ENCODE results near the gene NOS1AP. TPM values are rescaled to one million over a fixed set of nuclear protein-coding genes. Genes with fewer than 3 reads are reported as not detected.

The NOS1AP gene
- total RNA-seq, 1 donor from 2014 or later, result 2.1 TPM

GRCh38 chr1:162138599-162139181 lies 69.2 kb downstream of the NOS1AP start:
- no peak for DNase-seq

GRCh38 chr1:162139211-162139610 lies 69.7 kb downstream of the NOS1AP start:
- no peak for DNase-seq

- DNase-seq, result no peak
Observed at GRCh38 chr1:162141281-162142054, 72.0 kb downstream of the NOS1AP start.

- no peak for DNase-seq
Observed at GRCh38 chr1:162142968-162143367, 73.5 kb downstream of the NOS1AP start.

- no peak for DNase-seq
Observed at GRCh38 chr1:162144268-162144667, 74.8 kb downstream of the NOS1AP start.

- DNase-seq, result no peak
Observed at GRCh38 chr1:162144853-162145252, 75.4 kb downstream of the NOS1AP start.

GRCh38 chr1:162145280-162145965 lies 75.9 kb downstream of the NOS1AP start:
- DNase-seq, result no peak

- no peak for DNase-seq
Observed at GRCh38 chr1:162145966-162146696, 76.6 kb downstream of the NOS1AP start.

GRCh38 chr1:162147760-162148159 lies 78.3 kb downstream of the NOS1AP start:
- no peak for DNase-seq

- DNase-seq, result no peak
Observed at GRCh38 chr1:162150112-162150511, 80.6 kb downstream of the NOS1AP start.

- DNase-seq, result no peak
Observed at GRCh38 chr1:162151900-162152829, 82.7 kb downstream of the NOS1AP start.

- no peak for DNase-seq
Observed at GRCh38 chr1:162153374-162153773, 83.9 kb downstream of the NOS1AP start.

GRCh38 chr1:162157469-162157868 lies 88.0 kb downstream of the NOS1AP start:
- DNase-seq, result no peak

- DNase-seq, result no peak
Observed at GRCh38 chr1:162158624-162159271, 89.3 kb downstream of the NOS1AP start.

- no peak for DNase-seq
Observed at GRCh38 chr1:162159515-162159914, 90.0 kb downstream of the NOS1AP start.

GRCh38 chr1:162161916-162162550 lies 92.5 kb downstream of the NOS1AP start:
- DNase-seq, result no peak

GRCh38 chr1:162165528-162165927 lies 96.0 kb downstream of the NOS1AP start:
- DNase-seq, result no peak

- no peak for DNase-seq
Observed at GRCh38 chr1:162166917-162167615, 97.6 kb downstream of the NOS1AP start.

GRCh38 chr1:162168261-162168660 lies 98.8 kb downstream of the NOS1AP start:
- DNase-seq, result no peak

Measured in skin of body (tissue), 2 donors.